BJ (cell line): ENCODE measurements around the gene POC1B. TPM values are rescaled to one million over a fixed set of nuclear protein-coding genes. Genes with fewer than 3 reads are reported as not detected.

ENCODE experiments used
- CTCF ChIA-PET: fragments of 350-600 bp; formaldehyde crosslinking; extraction: SDS; loops from one replicate; lab custom pipeline; 2021; ENCODE audit warnings: antibody characterized with exemption, inconsistent platforms; lab: Yijun Ruan, JAX
- POLR2A ChIA-PET: fragments of 300-600 bp; sonication (Branson Sonifier 250); formaldehyde crosslinking; extraction: SDS; loops from one replicate; lab custom pipeline; 2021; ENCODE audit warnings: antibody characterized with exemption; lab: Charles Lee
- DNase-seq: peaks from one replicate; pipeline ENCODE4 v3.0.0-alpha.2; 2011; ENCODE audit warnings: low read depth
- H3K27me3 ChIP-seq: 2 replicates; pipeline ENCODE4 v1.6.0; 2011; ENCODE audit warnings: low read length; ENCODE audit not compliant: control insufficient read depth, insufficient read depth
- H3K36me3 ChIP-seq: 2 replicates; pipeline ENCODE4 v1.5.1; 2011; ENCODE audit warnings: low read length; ENCODE audit not compliant: control insufficient read depth, insufficient read depth
- H3K4me3 ChIP-seq: 2 replicates; pipeline ENCODE4 v1.5.1; 2011; ENCODE audit warnings: low read depth, mild to moderate bottlenecking, control low read depth, low read length
- CTCF ChIP-seq: IDR thresholded peaks from 2 replicates; pipeline ENCODE4 v1.5.1; 2011; ENCODE audit warnings: low read depth, mild to moderate bottlenecking, control low read depth, inconsistent platforms, low read length, moderate library complexity; ENCODE audit not compliant: insufficient read depth
- polyA plus RNA-seq: library from polyadenylated mRNA; depleted of rRNA; stranded (reverse); fragments of >200 nt; gene quantifications from 2 replicates; pipeline ENCODE4 v1.2.3, GENCODE V29; 2011

Gene POC1B
- polyA plus RNA-seq, 1 experiment = 6.7 TPM

GRCh38 chr12:89424846-89425245, 101.0 kb downstream of the POC1B start:
- CTCF ChIA-PET = interaction anchor here (1.4 kb wide), 1 partner anchor 13 kb away, joined by 6 read pairs; no protein-coding TSS in a partner anchor
- no peaks in the 10 kb centered on the region for H3K36me3 ChIP-seq
- H3K27me3 ChIP-seq = no peaks in the 10 kb centered on the region
- no peak for TF ChIP-seq CTCF
- POLR2A ChIA-PET = no interaction called here
- no peak for DNase-seq
- H3K4me3 ChIP-seq = no peak overlapping the region

- Histone ChIP-seq H3K36me3 (no peaks in the 10 kb centered on the region), H3K27me3 (no peaks in the 10 kb centered on the region), H3K4me3 (no peak overlapping the region)
- no peak for TF ChIP-seq CTCF
- no peak for DNase-seq
- POLR2A ChIA-PET = no interaction called here
- CTCF ChIA-PET = interaction anchor here (1.4 kb wide), 1 partner anchor 14 kb away, joined by 6 read pairs; no protein-coding TSS in a partner anchor
Observed at GRCh38 chr12:89424389-89424788, 101.5 kb downstream of the POC1B start.

- Histone ChIP-seq H3K4me3 (no peak overlapping the region), H3K36me3 (no peaks in the 10 kb centered on the region), H3K27me3 (no peaks in the 10 kb centered on the region)
- no peak for DNase-seq
- TF ChIP-seq CTCF = no peak
- ChIA-PET CTCF (no interaction called here), POLR2A (no interaction called here)
Observed at GRCh38 chr12:89421092-89421835, 104.6 kb downstream of the POC1B start.

GRCh38 chr12:89418228-89418910, 107.5 kb downstream of the POC1B start:
- CTCF ChIA-PET = interaction anchor here (1.5 kb wide), 2 partner anchors 14 to 16 kb away, joined by 3 to 8 read pairs; no protein-coding TSS in a partner anchor

More at GRCh38 chr12:89418228-89418910, 107.5 kb downstream of the POC1B start:
- no peak overlapping the region for H3K4me3 ChIP-seq
- no peaks in the 10 kb centered on the region for H3K36me3 ChIP-seq
- H3K27me3 ChIP-seq = no peaks in the 10 kb centered on the region
- DNase-seq = no peak
- POLR2A ChIA-PET = no interaction called here
- no peak for TF ChIP-seq CTCF
